NCI-H2196 treated with DMSO at 0.1 percent for 48 hours (cell line): ENCODE measurements around the gene SERGEF.

Source experiments
- DNase-seq: peaks from one replicate; lab custom pipeline; 2025; ENCODE audit not compliant: unreplicated experiment; lab: John Stamatoyannopoulos, UW

The SERGEF gene

DNA sequence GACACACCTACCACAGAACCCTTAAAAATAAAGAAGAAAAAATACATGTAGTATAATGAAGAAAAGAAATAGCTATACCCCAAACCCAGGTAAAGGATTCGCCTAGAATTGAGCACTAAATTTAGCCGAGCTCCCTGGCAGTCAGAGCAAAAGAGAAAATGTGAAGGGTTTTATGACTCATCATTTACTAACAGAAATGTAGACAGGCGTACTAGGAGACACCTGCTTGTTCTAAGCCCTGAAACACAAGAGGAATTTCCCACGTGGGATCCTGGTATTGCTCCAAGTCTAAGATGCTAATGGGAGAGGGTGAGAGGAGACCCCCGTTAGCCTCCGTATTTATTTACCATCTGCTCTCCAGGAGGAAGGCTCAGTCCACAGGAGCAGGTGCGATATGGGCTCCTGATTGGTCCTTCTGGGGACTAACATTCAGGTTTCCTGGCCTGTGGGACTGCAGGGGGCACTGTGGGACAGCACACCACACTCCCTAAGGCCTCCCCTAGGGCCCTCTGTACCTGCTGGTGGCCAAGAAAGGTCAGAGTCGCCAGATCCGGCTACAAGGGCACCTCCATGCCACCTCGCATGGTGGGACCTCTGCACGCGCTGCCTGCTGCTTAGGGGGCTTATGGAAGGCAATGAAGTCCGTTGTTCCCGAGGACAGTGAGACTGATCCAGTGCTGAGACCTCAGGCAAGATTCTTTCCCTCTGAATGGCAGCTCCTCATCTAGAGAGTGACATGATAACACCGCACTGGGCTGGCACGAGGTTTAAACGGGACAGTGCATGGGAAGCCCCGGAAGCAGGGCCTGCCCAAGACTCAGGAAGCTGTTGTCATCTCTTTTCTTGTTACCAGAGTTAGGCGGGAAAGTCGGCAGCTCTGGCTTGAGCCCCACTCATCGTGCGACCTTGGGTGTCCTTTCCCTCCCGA lies 252.5 kb downstream of the SERGEF start:
- peak; percentile 83 for DNase-seq

DNA sequence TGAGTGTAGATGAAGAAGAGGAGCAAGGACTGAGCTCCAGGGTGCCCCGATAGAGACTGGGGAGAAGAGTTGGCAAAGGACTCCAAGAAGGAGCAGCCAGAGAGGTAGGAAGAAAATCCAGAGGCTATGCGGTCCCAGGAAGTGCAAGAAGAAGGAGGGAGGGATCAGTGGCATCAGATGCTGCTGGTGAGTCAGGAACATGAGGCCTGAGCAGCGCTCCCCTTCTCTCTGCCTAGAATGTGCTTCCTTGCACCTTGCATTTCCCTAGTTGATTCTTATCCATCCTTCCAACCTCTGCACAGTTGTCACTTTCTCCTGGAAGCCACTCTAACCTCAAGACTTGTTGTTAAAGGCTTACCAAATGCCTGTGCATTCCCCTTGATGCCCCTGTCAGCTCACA lies 257.0 kb downstream of the SERGEF start:
- no peak for DNase-seq

DNA sequence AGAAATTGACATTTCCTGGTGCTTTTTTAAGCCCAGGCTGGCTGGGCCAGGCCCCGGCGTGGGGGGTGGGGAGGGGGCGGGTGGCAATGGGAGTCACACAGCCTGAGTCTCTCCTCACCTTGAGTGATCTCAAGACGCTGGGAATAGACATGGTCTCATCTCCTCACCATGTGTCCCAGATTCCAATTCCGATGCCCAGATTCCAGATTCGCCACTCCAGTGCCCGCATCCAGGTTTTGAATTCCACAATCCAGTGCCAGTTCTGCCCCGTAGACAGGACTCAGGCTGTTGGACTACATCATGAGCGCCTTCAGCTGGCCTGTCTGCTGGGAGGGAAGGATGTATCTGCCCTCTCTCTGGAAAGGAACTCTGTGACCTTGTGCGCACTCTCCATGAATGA lies 259.2 kb downstream of the SERGEF start:
- DNase-seq, result no peak

DNA sequence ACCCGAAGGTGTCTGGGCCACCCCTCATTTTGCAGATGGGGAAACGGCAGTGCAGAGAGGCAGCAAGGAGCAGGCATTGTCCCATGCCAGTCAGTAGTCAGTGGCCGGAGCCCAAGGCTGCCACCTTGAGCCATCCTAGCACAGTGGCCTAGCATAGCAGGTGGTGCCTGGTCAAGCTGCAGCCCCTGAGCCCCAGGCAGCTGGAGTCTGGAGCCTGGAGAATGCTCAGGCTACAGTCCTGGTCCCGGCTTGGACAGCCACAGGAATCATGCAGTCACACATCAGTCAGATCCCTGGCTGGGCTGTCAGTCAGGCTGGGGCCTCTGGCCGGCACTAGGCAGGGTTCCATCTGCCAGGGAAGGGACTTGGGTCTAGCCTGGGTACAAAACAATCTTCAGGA lies 259.7 kb downstream of the SERGEF start:
- DNase-seq, result no peak

DNA sequence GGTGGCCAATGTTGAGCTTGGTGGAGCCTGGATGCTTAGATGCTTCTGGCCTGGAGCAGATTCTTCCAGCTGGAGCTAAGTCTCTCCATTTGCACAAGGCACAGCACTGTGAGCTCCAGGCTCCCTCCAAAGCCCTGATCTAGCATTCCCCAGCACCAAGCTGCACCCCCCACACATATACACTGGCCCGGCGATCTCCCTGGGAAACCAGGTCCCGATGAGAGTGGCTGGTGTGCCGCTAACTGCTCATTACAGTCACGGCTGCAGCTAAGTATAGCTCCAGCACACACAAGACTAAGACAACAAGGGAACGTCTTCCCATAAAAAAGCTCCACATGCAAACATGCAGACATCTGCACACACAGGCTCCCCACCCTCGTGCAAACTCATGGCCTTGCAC lies 260.7 kb downstream of the SERGEF start:
- DNase-seq, result no peak

DNA sequence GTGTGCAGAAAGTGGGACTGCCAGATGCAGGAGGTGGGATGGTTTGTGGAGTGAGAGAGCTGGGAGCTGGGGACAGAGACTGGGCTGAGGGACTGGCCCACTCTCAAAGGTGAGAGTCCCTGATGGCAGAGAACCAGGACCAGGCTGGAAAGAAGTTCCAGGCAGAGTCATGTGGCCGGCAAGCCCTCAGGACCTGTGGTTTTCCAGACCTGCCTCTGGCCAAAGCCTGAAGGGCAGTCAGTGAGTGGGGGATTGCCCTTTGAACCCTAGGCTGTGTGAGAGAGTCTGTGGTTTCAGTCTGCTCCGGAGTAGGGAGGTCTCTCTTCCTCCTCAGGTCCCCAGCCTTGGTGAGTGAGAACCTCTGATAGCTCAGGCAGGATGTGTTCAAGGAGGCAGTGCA lies 261.3 kb downstream of the SERGEF start:
- DNase-seq, result no peak

DNA sequence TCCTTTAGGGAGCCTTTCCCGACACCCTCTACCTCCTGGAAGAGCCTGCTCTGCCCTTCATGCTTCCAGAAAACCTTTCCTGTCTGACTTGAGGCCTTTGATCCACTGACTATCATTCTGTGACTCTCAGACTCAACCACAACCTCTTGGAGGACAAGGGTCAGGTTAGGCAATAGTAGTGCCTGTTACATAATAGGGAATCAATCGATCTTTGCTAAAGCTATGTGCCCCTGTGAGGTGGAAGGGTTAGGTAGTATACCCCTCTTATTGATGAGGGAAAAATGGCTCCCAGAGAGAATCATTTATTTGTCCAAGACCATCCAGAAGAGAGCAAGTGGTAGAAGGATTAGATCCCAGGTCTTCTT lies 262.1 kb downstream of the SERGEF start:
- DNase-seq, result no peak

DNA sequence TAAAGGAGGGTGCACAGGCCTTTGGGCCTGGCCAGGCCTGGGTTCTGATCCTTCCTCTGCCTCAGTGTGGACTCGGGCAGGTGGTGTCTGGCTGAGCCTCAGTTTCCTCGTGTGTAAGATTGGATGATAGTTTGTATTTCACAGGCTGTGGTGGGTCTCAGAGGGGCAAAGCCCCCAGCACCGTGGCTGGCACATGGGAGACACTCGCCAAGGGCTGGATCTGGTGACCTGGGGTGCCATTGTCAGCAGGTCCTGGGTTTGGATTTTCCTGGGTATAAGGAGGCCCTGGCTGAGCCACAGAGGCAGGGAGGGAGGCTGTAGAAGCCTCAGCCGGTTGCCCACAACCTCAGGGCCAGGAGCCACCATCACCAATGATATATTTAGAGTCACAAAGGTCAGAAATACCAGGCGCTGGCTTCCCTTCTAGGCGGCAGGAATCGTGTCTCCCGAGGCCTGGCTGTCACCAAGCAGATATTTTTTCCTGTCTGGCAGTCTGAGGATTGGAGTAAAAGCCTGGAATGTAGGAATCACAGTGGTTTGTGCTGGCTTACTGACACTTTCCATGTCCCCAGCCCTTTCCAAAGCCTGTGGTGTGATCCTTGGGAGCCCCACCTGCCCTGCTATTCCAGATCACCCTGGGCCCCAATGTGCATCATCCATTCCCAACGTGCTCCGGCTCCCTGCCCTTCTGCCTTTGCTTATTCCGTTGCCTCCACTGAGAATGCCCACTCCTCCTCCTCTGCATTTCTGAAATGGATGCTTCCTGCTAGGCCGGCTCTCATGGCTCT lies 262.6 kb downstream of the SERGEF start:
- no peak for DNase-seq

DNA sequence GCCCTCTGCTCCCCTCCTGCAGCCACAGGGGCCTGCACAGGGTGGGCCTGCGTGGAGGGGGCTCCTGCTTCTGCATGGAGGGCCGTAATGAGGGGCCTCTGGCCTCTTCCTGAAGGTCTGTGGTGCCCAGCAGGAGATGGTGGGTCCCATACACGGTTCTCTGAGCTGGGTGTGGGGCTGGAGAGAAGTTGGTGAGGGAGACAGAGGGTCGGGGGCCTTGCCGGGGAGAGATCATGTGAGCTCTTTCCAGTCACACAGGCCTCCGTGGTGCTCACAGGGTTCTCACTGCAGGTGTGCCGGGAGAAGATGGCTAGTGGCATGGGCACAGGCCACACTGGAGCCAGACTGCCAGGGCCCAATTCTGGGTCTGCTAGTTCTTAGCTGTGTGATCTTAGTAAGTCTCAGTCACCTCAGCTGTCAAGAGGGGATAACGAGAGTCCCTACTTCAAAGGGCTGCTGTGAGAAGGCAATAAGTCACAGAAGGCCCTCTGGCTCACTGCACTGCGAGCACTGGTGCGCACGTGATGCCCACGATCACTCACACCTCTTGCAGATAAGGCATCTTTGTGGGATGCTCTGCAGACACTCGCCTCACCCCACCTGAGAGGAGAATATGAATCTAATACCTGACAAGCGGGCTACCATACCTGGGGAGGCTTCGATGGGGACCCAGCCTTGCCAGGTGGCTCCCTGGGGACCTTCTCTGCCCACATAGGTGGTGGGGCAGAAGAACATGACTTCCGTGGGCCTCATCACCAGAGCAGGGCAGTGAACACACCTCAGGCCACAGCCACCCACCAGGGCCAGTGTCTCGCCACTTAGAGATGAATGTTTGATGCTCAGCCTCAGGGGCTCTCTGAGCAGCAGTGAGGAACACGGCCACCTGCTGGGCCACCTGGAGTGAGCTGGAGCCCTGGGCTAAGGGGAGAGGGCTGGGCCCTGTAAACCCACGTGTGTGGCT lies 263.8 kb downstream of the SERGEF start:
- DNase-seq, result no peak

DNA sequence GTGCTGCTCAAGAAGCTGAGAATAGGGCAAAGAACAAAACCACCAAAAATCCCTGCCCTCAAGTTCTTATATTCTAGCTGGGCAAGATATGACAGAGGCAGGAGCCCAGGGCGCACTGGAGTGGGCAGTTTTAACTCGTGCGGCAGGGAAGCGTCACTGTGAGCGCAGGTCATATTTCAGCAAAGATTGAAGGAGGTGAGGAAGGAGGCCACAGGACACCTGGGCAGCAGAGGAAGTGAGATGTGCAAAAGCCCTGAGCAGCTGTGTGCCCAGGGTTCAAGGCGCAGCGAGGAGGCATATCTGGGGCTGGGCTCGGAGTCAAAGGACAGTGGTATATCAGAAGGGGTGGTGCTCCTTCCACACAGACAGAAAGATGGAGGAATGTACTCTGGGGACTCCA lies 264.8 kb downstream of the SERGEF start:
- DNase-seq, result no peak

DNA sequence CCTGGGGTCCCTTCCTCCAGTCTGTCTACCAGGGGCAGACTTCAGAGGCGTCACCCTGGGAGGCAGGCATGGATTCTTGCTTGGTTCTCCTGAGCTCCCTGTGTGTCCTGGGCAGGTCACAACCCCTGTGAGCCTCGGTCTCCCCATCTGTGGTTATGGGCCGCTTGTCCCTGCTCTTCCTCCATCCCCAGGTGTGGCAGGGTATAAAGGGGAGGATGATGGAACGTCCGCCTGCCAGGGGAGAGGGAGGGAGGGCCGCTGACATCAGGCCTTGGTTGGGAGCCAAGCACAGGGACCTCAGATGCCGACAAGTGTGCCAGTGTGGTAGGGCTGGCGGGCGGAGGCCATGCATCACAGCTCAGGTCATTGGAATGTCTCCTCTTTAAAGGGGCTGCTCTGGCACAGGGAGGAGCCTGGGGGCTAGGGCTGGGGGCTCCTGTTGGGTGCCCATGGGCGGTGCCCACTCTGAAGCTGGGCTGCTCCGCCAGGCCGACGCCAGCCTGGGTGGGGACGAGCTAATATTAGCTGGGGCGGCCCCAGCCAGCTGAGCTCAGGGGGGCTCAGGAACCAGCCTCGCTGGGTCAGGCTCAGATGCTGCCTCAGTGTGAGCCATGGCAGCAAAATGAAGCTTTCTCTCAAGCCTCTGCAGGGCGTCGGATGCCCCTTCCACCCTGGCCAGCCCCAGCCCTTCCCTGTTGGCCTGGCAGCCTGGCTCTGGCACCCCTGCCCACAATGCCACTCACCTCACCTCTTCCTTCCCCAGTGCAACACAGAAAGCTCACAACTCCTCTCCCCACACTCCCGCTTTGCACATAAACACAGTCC lies 265.5 kb downstream of the SERGEF start:
- no peak for DNase-seq

DNA sequence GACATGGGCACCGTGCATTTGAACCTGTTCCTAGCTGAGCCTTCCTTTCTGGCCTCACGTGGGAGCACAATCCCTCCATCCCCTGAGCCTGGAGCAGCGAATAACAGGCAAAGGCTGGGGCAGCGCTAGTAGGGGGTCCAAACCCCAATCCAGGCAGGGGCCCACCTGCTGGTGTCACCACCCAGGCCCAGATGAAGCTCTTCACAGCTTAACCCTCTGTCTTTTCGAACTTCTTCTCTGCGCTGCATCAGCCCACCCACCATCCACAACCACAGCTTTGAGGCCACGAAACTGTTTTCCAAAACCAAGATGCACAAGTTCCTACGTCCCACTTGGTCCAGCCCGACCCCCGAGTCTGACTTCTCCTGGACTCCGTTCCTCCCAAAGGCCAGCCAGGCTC lies 266.8 kb downstream of the SERGEF start:
- DNase-seq, result no peak

DNA sequence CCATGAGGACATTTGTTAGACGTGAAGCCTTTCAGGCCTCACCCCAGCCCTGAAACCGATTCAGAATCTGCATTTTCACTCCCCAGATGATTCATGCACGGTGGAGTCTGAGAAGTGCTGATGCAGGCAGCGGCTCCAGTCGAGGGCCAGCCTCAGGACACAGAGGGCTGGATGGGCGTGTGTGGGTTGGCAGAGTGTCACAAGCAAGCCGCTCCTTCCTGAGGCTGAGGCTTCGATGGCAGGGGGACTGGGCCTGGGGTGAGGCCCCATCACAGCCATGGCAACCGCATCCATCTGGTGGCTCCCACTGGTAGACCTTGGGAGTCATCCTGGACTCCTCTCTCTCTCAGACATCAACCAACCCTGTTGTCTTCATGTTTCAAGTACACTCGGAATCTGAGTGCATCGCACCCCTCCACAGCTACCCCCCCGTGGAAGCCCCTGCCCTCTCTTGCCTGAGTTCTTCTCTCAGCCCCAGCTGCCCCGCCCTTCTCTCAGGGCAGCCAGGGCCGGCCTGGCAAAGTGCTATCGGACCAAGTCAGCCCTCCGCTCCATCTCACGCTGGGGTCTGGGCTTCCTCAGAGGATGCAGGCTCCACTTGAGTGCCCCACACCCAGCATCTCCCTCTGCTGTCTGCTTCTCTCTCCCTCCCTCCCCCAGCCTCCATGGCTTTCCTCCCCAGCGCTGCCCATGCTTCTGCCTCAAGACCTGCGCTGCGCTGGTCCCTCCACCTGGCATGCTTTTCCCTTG lies 267.6 kb downstream of the SERGEF start:
- DNase-seq, result no peak

DNA sequence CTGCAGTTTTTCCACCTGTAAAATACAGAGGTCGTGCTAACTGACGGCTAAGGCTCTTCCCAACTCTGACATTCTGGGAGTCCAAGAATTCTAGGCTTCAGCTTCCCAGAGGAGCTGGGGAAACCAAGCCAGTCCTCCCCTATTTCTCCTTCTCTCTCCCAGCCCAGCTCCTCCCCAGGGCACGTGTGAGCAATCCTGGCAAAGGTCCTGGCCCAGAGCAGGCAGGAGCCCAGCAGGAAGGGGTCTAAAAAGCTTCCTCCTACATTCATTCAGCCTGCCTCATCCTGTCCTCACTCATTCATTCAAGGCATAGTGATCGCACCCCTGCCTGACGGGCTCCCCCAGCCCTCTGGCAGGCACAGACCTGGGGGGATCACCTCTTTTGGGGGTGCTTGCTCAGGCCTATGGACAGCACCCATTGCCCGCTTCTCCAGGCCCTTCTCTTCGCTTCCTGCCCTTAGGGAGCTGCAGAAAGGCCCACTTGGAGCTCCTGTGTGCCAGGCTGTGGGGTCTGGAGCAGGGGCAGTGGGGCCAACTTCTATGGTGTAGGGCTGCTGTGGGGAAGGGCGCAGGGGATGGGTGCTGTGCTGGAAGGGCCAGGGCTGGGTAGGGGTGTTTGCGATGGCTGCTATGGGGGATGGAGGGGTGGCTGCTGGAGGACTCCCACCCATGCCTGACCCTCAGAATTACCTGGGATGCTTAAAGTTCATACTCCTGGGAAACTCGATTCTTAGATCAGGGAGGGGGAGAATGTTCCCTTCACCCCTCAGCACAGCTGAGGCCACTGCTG lies 268.5 kb downstream of the SERGEF start:
- DNase-seq, result no peak

DNA sequence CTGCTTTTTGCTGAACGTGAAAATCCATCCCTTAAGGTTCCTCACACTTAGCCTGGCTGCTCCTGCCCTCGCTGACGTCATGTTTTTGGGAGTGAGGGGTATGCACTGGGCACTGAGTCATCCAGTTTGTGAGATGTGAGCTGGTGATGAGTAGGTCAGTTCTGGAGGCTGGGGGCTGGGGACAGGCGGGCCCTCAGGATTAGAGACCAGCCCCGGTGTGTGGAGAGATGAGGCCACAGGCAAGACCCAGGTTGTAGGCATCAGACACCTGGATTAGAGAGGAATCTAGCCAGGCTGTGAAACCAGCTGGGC lies 269.1 kb downstream of the SERGEF start:
- no peak for DNase-seq

DNA sequence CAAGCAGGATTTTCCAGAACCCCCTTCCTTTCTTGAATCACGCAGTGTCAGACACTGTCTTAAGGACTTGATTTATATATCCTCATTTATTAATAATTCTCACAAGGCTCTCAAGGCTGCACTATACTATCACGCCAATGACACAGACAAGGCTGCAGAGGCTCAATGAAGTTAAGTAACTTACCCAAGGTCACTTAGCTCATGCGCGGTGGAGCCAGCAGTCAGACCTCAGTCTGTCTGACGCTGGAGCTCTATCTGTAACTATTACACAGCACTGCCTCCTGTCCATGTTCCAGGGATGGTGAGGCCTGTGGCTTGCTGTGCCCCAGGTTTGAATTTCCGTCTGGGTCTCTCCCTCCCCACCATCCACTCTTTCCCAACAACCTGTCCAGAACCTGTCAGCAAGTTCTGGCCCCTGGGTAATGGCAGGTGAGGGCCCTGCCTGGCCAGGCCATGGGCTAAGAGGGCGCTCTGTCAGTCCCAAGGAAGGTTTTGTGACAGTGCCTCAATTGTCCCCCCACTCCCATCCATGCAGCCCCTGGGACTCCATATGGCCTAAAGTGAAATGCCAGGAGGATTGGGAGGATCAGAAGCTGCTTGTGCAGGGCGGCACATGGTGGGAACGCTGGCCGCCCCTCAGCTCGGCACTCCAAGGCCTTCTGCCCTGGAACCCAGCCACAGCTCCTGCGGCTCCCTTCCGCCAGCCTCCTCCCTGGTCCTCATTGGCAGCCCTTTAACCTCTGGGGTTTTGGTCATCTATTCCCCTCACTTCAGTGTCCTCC lies 269.6 kb downstream of the SERGEF start:
- no peak for DNase-seq

DNA sequence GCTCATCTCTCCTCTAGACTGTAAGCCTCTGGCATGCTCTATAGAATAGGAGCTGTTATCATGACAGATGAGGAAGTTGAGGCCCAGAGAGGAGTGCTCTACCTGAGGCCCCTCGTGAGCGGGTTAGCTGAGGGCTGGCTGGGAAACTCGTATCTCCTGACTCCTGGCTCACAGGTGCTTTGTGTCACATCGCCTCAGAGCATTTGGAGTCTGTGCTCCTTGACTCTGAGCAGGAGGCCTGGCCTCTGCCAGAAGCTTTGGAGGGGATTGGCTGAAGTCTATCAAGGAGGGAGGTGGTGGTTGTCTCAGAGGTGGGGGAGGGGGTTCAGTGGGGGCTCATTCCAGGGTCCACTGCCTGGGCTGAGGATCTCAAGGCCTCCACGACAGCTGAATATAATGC lies 270.8 kb downstream of the SERGEF start:
- DNase-seq, result no peak

DNA sequence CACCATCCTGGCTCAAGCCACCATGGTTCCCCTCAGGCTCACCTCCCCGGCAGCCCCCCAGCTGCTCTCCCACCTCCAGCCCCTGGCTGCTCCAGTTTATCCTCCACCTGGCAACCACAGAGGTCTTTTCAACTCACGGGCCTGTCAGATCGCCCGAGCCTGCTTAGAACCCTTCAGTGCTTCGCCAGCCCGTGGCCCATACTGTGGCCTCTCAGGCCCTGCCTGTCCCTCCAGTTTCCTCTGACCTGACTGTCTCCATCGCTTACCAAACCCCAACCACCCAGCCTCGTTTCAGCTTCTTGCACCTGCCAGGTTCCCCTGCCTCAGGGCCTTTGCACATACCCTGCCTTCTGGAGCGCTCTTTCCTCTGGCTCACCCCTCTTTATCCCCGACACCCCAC lies 271.4 kb downstream of the SERGEF start:
- DNase-seq, result no peak
